ENCODE data around the gene MTHFS.

Gene MTHFS

GRCh38 chr15:79881254-79881653 lies 15.6 kb downstream of the MTHFS start:
- no peak overlapping the region for H3K27ac ChIP-seq
- TF ChIP-seq, protein P1, sequence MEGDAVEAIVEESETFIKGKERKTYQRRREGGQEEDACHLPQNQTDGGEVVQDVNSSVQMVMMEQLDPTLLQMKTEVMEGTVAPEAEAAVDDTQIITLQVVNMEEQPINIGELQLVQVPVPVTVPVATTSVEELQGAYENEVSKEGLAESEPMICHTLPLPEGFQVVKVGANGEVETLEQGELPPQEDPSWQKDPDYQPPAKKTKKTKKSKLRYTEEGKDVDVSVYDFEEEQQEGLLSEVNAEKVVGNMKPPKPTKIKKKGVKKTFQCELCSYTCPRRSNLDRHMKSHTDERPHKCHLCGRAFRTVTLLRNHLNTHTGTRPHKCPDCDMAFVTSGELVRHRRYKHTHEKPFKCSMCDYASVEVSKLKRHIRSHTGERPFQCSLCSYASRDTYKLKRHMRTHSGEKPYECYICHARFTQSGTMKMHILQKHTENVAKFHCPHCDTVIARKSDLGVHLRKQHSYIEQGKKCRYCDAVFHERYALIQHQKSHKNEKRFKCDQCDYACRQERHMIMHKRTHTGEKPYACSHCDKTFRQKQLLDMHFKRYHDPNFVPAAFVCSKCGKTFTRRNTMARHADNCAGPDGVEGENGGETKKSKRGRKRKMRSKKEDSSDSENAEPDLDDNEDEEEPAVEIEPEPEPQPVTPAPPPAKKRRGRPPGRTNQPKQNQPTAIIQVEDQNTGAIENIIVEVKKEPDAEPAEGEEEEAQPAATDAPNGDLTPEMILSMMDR (conservative IDR thresholded peaks at IDR 0.05) = no peak

GRCh38 chr15:79878078-79878705 lies 18.6 kb downstream of the MTHFS start:
- TF ChIP-seq, protein P1 (conservative IDR thresholded peaks at IDR 0.05) = no peak
- H3K27ac ChIP-seq = no peak overlapping the region

DNA sequence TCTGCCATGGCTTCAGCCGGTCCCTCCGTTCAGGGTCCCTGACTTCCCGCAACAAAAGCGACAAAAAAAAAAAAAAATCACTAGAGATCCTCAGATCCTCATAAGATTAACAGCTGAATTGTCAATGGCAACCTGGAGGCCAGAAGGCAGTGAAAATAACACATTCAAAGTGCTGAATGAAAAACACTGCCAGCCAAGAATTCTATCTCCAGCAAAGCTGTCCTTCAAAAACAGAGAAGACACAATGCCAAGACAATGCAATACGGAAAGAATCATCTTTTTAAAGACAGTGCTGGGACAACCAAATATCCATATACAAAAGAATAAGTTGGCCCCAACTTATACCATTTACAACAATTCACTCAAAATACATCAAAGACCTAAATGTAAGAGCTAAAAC lies 21.6 kb downstream of the MTHFS start:
- TF ChIP-seq, protein P1 (conservative IDR thresholded peaks at IDR 0.05) = no peak
- peak overlapping the region; percentile 37; the same call in 1 of the 2 replicates for H3K27ac ChIP-seq

GRCh38 chr15:79874242-79874641 lies 22.6 kb downstream of the MTHFS start:
- TF ChIP-seq, protein P1 (conservative IDR thresholded peaks at IDR 0.05) = no peak
- H3K27ac ChIP-seq = peak overlapping the region; percentile 37

DNA sequence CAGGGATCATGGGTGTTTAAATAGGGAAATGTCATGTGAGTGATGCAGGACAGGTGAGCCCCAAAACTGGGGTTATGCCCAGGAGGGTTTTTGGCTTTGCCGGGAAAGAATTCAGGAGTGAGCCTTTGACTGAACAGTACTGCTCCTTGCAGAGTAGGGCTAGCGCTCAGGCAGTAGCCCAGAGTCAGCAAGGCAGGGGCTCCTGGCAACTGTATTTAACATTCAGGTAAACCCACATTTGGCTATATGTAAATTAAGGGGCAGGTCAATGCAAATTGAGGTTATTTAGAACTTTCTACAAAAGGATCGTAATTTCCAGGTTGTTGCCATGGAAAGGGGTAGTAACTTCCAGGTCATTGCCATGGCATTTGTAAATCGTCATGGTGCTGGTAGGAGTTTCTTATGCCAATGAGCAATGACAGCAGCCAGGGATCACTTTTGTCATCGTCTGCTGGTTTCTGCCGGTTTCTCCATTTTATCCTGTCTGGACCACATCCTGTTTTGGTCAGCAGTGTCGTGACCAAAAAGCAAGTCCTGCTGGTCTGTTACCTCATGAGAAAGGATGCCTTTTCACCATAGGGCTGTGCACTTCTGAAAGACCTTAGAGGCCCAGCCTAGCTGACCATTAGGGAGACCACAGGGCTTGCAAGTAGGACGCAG lies 24.3 kb downstream of the MTHFS start:
- TF ChIP-seq, protein P1 (conservative IDR thresholded peaks at IDR 0.05) = no peak

DNA sequence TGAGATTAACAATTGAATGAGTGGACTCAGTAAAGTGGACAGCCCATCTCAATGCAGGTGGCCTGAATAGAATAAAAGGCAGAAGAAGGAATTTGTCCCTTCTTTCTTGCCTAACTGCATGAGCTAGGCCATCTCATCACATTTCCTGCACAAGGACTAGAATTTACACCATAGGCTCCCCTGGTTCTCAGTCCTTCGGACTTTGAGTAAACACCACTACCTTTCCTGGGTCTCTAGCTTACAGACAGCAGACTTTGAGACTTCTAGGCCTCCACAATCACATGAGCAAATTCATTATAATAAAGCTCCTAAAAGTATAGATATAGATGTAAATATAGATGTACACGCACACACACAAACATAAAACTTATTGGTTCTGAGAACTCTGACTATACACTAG lies 28.3 kb downstream of the MTHFS start:
- H3K27ac ChIP-seq = no peak overlapping the region
- TF ChIP-seq, protein P1 (conservative IDR thresholded peaks at IDR 0.05) = no peak

More for the DNA sequence above, 24.3 kb downstream of the MTHFS start:
- no peak overlapping the region for H3K27ac ChIP-seq

DNA sequence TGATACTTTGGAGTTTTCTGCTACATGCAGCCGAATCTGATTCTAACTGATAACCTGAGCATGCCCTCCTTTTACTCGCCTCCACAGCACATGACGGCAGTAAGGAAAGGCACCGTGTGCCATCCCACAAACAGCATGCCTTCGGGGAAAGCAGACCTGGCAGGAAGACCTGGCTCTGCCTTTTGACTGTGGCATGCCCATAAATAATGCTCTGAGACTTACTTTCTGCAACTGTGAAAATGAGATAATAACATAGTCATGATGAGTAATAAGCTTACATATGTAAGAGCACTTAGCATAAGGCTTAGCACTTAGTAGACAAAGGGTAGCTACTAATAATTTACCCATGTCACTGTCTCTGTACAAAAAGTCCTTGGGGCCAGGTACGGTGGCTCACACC lies 32.9 kb downstream of the MTHFS start:
- TF ChIP-seq, protein P1 (conservative IDR thresholded peaks at IDR 0.05) = no peak
- H3K27ac ChIP-seq = peak overlapping the region; percentile 72; the same call in 1 of the 2 replicates

Data from VCaP (cell line).